GM12878 (cell line): ENCODE data around the gene NPHP1. TPM values are rescaled to one million over a fixed set of nuclear protein-coding genes. Genes with fewer than 3 reads are reported as not detected.

Experiments
- ATAC-seq: fragments of 200-7000 bp; cut with Tn5 transposase; 3 replicates; pipeline ENCODE4 v1.9.1; 2020; ENCODE audit warnings: mild to moderate bottlenecking, moderate library complexity
- BruUV-seq: library from RNA; stranded (reverse); fragments of 400-500 nt; replicated peaks from 2 replicates; lab custom pipeline; 2021; lab: Mats Ljungman, UMichigan
- CTCF ChIA-PET: fragments of 300-600 bp; sonication (Branson Sonifier 250); formaldehyde crosslinking; extraction: SDS; loops from one replicate; lab custom pipeline; 2021; ENCODE audit warnings: inconsistent platforms; lab: Yijun Ruan, JAX
- POLR2A ChIA-PET: fragments of 350-600 bp; formaldehyde crosslinking; extraction: SDS; loops from one replicate; lab custom pipeline; 2021; ENCODE audit warnings: inconsistent platforms; lab: Charles Lee
- RAD21 ChIA-PET: fragments of 300-600 bp; sonication (Branson Sonifier 250); formaldehyde crosslinking; loops from one replicate; lab custom pipeline; 2023; ENCODE audit warnings: antibody characterized with exemption; ENCODE audit not compliant: unreplicated experiment; lab: Charles Lee
- SMC1A ChIA-PET: fragments of 300-600 bp; sonication (Branson Sonifier 250); formaldehyde crosslinking; loops from one replicate; lab custom pipeline; 2023; ENCODE audit not compliant: unreplicated experiment, uncharacterized antibody; lab: Charles Lee
- DNase-seq: peaks from one replicate; pipeline ENCODE4 v3.0.0-alpha.2; 2011; ENCODE audit warnings: low read depth, low spot score
- FAIRE-seq: peaks from 3 replicates; lab custom pipeline; 2011; peaks lifted over from hg19 to GRCh38; lab: Jason Lieb, UNC
- H2AFZ ChIP-seq: 2 replicates; pipeline ENCODE4 v1.6.0; 2011; ENCODE audit warnings: low read depth, low read length, control low read depth; ENCODE audit not compliant: control insufficient read depth
- H3K27ac ChIP-seq: 2 replicates; pipeline ENCODE4 v1.5.1; 2011; ENCODE audit warnings: control low read depth; ENCODE audit not compliant: control insufficient read depth, insufficient read depth
- H3K27me3 ChIP-seq, 2 experiments: replicated peaks in 1 of 2; 2 replicates each; pipeline versions ENCODE4 v1.6.0 to v1.6.1; 2011; ENCODE audit warnings: low read length in 1 of 2; ENCODE audit not compliant: control insufficient read depth in 2 of 2, insufficient read depth in 2 of 2
- H3K36me3 ChIP-seq, 2 experiments: 2 replicates each; pipeline ENCODE4 v1.5.1; 2011; ENCODE audit warnings: low read length in 1 of 2; ENCODE audit not compliant: control insufficient read depth in 2 of 2, insufficient read depth in 2 of 2
- H3K4me1 ChIP-seq: 2 replicates; pipeline ENCODE4 v1.6.1; 2011; ENCODE audit warnings: mild to moderate bottlenecking, low read length, moderate library complexity, mixed read lengths; ENCODE audit not compliant: control insufficient read depth, insufficient read depth
- H3K4me2 ChIP-seq: 2 replicates; pipeline ENCODE4 v1.6.0; 2011; ENCODE audit warnings: control low read depth; ENCODE audit not compliant: control insufficient read depth, insufficient read depth
- H3K4me3 ChIP-seq: fragments of 200-600 bp; sonication (generic); 2 replicates; pipeline ENCODE4 v1.5.1; 2016
- H3K79me2 ChIP-seq: 2 replicates; pipeline ENCODE4 v1.6.0; 2011; ENCODE audit warnings: low read length; ENCODE audit not compliant: control insufficient read depth, insufficient read depth
- H3K9ac ChIP-seq: 2 replicates; pipeline ENCODE4 v1.8.0; 2011; ENCODE audit warnings: low read length, control low read depth, mixed read lengths; ENCODE audit not compliant: control insufficient read depth, insufficient read depth
- H3K9me3 ChIP-seq: replicated peaks from 3 replicates; pipeline ENCODE4 v1.5.1; 2011; ENCODE audit warnings: mild to moderate bottlenecking, low read length; ENCODE audit not compliant: control insufficient read depth, insufficient read depth
- H4K20me1 ChIP-seq: 2 replicates; pipeline ENCODE4 v1.6.0; 2011; ENCODE audit not compliant: control insufficient read depth, insufficient read depth
- ATF7 ChIP-seq: fragments of 450-650 bp; IDR thresholded peaks from 2 replicates; pipeline ENCODE4 v1.6.1; 2016; ENCODE audit warnings: low read depth, mild to moderate bottlenecking
- E4F1 ChIP-seq: fragments of 450-650 bp; IDR thresholded peaks from 2 replicates; pipeline ENCODE4 v1.6.1; 2018; ENCODE audit warnings: borderline replicate concordance, mild to moderate bottlenecking; ENCODE audit not compliant: partially characterized antibody
- FOXK2 ChIP-seq: fragments of 450-650 bp; IDR thresholded peaks from 2 replicates; pipeline ENCODE4 v1.6.1; 2017; ENCODE audit warnings: mild to moderate bottlenecking, moderate library complexity
- IRF3 ChIP-seq: fragments of 450-650 bp; IDR thresholded peaks from 2 replicates; pipeline ENCODE4 v1.6.1; 2014; ENCODE audit warnings: mild to moderate bottlenecking
- MYC ChIP-seq: IDR thresholded peaks from 2 replicates; pipeline ENCODE4 v1.6.1; 2011; ENCODE audit warnings: mild to moderate bottlenecking, low read length, moderate library complexity, inconsistent platforms; ENCODE audit not compliant: insufficient read depth, insufficient replicate concordance, insufficient read length, severe bottlenecking
- PBX3 ChIP-seq: IDR thresholded peaks from 2 replicates; pipeline ENCODE4 v1.6.1; 2011; ENCODE audit warnings: mild to moderate bottlenecking, low read depth, low read length, moderate library complexity; ENCODE audit not compliant: insufficient replicate concordance
- POLR2A ChIP-seq: IDR thresholded peaks from 2 replicates; pipeline ENCODE4 v1.6.1; 2011; ENCODE audit warnings: low read depth, mild to moderate bottlenecking, low read length
- RELB ChIP-seq: fragments of 450-650 bp; IDR thresholded peaks from 2 replicates; pipeline ENCODE4 v1.6.1; 2017; ENCODE audit warnings: low read depth, mild to moderate bottlenecking, moderate library complexity
- SKIL ChIP-seq: fragments of 450-650 bp; IDR thresholded peaks from 2 replicates; pipeline ENCODE4 v1.6.1; 2017; ENCODE audit warnings: mild to moderate bottlenecking, low read depth, inconsistent platforms; ENCODE audit not compliant: poor library complexity, severe bottlenecking
- SMARCA5 ChIP-seq: fragments of 450-650 bp; IDR thresholded peaks from 2 replicates; pipeline ENCODE4 v1.6.1; 2017; ENCODE audit warnings: mild to moderate bottlenecking
- SREBF2 ChIP-seq: IDR thresholded peaks from 2 replicates; pipeline ENCODE4 v1.6.1; 2012; ENCODE audit warnings: mild to moderate bottlenecking, low read length
- WRNIP1 ChIP-seq: IDR thresholded peaks from 2 replicates; pipeline ENCODE4 v1.6.1; 2011; ENCODE audit warnings: low read depth, low read length, improper control_type of control experiment, borderline replicate concordance
- ZNF274 ChIP-seq: IDR thresholded peaks from one replicate; pipeline ENCODE4 v1.8.0; 2011; ENCODE audit not compliant: insufficient read length, insufficient read depth
- ZNF384 ChIP-seq: IDR thresholded peaks from 2 replicates; pipeline ENCODE4 v1.6.1; 2012; ENCODE audit warnings: low read depth, mild to moderate bottlenecking, low read length, improper control_type of control experiment, borderline replicate concordance
- ZZZ3 ChIP-seq: IDR thresholded peaks from 2 replicates; pipeline ENCODE4 v1.6.1; 2011; ENCODE audit warnings: low read depth; ENCODE audit not compliant: control insufficient read depth, insufficient read length
- WGBS: methylation state at CpG from one replicate; pipeline ENCODE4 v1.1.6; 2016; ENCODE audit warnings: low lambda C conversion rate; ENCODE audit not compliant: insufficient replicate concordance, insufficient coverage; ENCODE audit errors: missing lambda C conversion rate; 5-methylcytosine and 5-hydroxymethylcytosine counted together
- in situ Hi-C: fragments of 300-500 bp; cut with MboI; formaldehyde crosslinking; loops from 9 replicates; pipeline ENCODE4 v1.14.3; 2018; ENCODE audit warnings: mixed read lengths
- intact Hi-C: fragments of 100-400 bp; cut with micrococcal nuclease; formaldehyde crosslinking; loops from one replicate; pipeline ENCODE4 v1.14.2; 2022; ENCODE audit not compliant: unreplicated experiment
- polyA plus RNA-seq, 11 experiments: library from polyadenylated mRNA; depleted of rRNA in 4 of 11; unstranded in 6 of 11; stranded (reverse) in 5 of 11; fragments of >200 nt; fragmentation: Nextera tagmentation in 4 of 11; fragmentation: Illumina TruSeq in 1 of 11; extraction: Ambion mirVana in 4 of 11; extraction: Trizol in 1 of 11; gene quantifications; 1 replicate in 1 of 11; 2 replicates in 10 of 11; pipeline versions ENCODE4 v1.2.1 to v1.2.3, GENCODE V29; 2011 to 2016; ENCODE audit warnings: inconsistent platforms in 2 of 11, missing spikeins in 2 of 11, low read depth in 1 of 11
- total RNA-seq, 4 experiments: library from RNA; depleted of rRNA in 3 of 4; stranded (reverse); fragments of >200 nt in 3 of 4; fragmentation: Illumina TruSeq in 1 of 4; extraction: Trizol in 1 of 4; gene quantifications; 2 replicates each; pipeline versions ENCODE4 v1.2.1 to v1.2.3, GENCODE V29; 2013 to 2021

Gene NPHP1
- total and polyA plus RNA-seq, 10 of the 15 experiments (the other 5 are each of a cell fraction or from before 2014, with no cell fraction given), result 0.23 to 3.5 (median 1.2) TPM

GRCh38 chr2:110105608-110106467 is 99.0 kb downstream of the NPHP1 start:
- no peak overlapping the region for H3K27ac ChIP-seq
- TF ChIP-seq IRF3 (no peak), PBX3 (no peak), FOXK2 (no peak), SREBF2 (no peak), ATF7 (no peak), MYC (no peak), SKIL (no peak), ZZZ3 (no peak), POLR2A (no peak), E4F1 (no peak), ZNF384 (no peak), ZNF274 (no peak), SMARCA5 (no peak), WRNIP1 (no peak), RELB (no peak)
- H3K4me2 ChIP-seq, result no peak overlapping the region
- no TSS peak for BruUV-seq
- ATAC-seq, result no peak
- no peak overlapping the region for H2AFZ ChIP-seq
- peaks cover 2 to 6% of the 10 kb centered on the region in 2 experiments; a peak in 3 of 4 replicates for H3K27me3 ChIP-seq
- no peaks in the 10 kb centered on the region for H4K20me1 ChIP-seq
- POLR2A ChIA-PET, result no interaction called here
- H3K36me3 ChIP-seq, result no peaks in the 10 kb centered on the region
- H3K9ac ChIP-seq, result no peak overlapping the region
- CTCF ChIA-PET, result interaction anchor here (1.0 kb wide), 1 partner anchor 14 kb away, joined by 3 read pairs; no protein-coding TSS in a partner anchor
- WGBS, result 8% methylated on average over 8 of the region's 8 CpGs
- no peaks in the 10 kb centered on the region for H3K9me3 ChIP-seq
- no peak overlapping the region for H3K4me3 ChIP-seq
- RAD21 ChIA-PET, result no interaction called here
- no peaks in the 10 kb centered on the region for H3K79me2 ChIP-seq
- H3K4me1 ChIP-seq, result no peaks in the 10 kb centered on the region
- in situ Hi-C loops (no loop called here), intact Hi-C loops (no loop called here)
- DNase-seq, result no peak
- SMC1A ChIA-PET, result no interaction called here
- no peak for FAIRE-seq
